GM12872 (cell line): ENCODE measurements around the gene PRR18.

ENCODE experiments used
- TF ChIP-seq, protein P1 (sequence below): IDR thresholded peaks from 3 replicates; pipeline ENCODE4 v1.5.1; 2011; ENCODE audit warnings: low read depth, mild to moderate bottlenecking, low read length, moderate library complexity; ENCODE audit not compliant: insufficient read depth

The PRR18 gene

DNA sequence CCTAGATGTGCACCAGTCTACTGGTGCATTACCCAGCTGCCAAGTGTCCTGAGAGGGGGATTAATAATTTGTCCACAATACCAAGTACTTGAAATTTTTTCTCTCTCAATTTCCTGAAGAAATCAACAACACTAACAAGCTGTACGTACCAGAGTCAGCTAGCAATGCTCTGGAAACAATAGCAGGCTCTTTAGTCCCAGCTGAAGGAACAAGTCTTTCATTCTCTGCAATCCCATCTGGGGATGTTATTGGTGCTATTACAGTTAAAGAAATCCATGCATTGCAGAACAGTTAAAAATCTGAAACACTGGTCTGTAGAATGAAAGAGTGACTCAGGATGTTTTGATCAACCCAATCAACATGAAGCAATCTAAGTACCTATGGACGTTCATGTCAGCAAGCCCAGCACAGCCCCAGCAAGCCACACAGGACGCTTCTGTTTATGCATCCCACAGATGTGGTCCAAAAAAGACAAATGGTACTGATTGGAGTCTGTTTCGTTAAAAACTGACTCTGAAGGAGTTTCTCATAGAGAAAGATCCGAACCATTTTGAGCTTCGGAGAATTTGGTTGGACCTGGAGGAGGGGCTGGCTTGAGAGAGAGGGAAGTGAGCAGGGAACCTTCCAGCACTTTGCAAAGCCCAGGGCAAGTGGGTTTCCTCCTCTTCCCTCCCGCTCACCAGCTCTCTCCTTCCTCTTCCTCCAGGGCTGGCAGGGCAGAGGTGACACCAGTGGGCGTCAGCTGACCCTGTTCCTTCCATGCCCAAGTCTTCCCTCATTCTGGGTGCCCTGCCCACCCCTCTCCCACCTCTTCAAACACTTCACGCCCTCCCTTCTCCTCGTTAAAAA lies 11.9 kb downstream of the PRR18 start:
- TF ChIP-seq, protein P1, sequence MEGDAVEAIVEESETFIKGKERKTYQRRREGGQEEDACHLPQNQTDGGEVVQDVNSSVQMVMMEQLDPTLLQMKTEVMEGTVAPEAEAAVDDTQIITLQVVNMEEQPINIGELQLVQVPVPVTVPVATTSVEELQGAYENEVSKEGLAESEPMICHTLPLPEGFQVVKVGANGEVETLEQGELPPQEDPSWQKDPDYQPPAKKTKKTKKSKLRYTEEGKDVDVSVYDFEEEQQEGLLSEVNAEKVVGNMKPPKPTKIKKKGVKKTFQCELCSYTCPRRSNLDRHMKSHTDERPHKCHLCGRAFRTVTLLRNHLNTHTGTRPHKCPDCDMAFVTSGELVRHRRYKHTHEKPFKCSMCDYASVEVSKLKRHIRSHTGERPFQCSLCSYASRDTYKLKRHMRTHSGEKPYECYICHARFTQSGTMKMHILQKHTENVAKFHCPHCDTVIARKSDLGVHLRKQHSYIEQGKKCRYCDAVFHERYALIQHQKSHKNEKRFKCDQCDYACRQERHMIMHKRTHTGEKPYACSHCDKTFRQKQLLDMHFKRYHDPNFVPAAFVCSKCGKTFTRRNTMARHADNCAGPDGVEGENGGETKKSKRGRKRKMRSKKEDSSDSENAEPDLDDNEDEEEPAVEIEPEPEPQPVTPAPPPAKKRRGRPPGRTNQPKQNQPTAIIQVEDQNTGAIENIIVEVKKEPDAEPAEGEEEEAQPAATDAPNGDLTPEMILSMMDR = no peak

DNA sequence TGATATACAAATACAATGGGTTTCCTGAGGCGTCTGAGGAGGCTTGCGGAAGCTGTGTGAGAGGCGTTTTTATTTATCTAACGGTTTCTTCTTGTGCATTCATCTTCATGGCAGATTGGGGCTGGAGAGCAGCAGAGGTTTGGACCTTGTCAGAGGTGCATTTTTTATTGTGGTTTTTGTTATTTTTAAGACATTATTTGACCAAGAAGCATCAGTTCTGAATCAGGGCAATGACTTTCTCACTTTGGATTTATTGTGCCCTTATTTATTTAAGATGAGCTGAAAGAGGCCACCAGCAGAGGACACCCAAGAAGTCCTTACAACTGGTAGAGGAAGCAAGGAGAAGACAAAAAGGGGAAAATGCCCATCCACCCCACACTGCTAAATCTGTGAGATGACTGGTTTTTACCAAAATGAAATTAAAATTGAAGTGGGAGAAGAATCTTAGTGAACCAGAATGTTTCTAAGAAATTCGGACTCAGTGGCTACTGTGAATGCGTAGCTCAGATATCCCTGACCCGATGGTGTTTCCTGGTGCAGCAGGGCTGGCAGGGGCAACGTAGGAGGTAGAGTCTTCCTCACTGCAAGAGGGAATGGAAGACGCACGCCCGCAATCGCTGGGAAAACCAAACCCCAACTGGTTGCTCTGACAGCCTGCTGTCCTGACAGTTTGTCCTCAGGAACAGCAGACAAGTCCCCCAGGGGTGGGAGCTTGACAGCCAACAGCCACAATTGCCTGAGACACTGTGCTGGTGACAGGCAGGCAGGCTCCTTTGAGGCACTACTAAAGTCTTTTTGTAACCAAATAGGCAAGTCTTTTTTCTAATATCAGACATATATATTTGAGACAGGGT lies 14.2 kb downstream of the PRR18 start:
- TF ChIP-seq, protein P1 = no peak

DNA sequence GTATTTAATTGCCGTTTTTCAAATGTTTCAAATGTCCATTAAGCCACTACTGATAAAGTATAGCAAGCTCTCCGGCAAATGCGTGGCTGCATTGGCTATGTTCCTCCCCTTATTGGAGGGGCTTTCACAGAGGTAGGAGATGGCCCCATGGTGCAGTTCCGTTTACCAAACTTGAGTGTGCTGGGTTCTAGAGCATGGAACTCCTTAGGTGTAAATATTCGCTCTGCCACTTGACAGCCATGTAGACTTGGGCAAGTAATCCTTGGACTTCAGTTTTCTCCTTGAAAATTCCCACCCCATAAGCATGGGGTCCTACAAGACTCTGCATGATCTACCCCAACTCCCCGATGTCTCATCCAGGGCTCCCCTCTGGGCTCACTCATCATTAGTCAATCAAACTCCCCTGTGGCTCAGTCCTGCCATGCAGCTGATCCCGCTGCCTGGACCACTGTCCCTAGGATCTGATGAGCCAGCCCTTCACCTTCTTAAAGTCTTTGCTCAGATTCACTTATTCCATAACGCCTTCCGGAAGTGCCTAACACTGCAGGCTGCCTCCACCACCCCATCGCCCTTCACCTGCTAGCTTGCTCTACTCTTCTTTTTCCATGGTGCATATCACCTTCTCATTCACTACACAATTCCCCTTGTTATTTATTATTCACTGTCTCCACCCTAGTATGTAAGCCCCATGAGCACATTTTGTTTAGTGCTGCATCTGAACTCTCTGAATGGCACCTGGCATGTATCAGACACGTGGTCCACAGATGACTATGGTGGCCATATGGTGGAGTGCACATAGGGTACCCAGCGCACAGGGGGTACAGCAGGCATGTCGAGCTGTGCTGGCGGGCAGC lies 18.8 kb downstream of the PRR18 start:
- TF ChIP-seq, protein P1 = no peak

DNA sequence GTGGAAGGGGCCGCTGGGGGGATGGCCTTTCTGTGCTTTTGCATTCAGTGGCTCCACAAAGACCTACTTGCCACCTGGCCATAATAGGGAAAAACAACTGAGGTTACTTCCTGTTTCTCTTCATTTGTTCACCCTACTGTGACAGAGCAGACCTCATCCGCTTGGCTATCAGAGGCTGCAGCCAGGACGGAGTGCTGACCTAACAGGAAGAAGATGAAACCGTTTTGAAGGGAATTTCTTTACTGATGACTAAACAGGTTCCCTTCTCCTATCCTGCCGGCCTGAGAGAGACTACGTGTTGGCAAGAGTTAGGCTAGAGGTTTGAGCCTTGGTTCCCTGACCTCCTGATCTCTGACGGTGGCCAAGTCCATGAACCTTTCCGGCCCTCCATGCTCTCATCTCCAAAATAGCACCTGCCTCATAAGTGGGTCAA lies 21.3 kb downstream of the PRR18 start:
- TF ChIP-seq, protein P1 = no peak

DNA sequence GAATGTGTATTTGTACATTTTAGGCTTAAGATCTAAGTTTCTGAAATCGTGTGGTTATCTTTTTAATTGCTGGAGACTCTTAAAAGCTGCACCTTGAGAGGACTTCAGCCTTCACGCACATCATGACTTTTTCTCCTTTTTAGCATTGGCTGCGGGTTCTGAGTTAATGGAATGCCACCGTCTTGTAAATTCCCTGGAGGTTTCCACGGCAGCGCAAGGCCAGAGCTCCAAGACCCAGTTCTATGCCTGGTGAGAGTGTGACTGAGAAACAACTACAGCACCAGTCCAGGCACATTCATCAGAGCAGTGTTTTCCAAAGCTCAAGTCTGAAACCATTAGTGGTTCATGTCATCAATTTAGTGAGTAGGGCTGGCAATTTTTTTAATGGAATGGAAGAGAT lies 23.0 kb downstream of the PRR18 start:
- TF ChIP-seq, protein P1 = no peak

DNA sequence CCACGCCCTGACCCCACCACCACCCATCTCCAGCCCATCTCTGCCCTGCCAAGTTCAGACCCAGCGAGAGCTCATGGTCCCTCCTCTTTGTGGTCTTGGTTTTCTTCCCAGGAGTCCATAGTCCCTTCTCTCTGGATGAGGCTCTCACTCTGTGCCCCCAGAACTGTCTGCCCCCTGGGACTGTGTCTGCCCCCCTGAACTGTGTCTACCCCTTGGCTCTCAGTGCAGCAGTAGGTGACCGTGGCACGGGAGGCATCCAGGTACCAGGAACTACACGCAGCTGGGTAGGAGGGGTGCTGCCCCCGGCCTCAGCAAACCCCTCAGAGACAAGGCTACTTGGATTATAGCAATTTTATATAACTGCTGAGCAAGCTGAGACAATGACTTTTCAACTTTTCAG lies 23.6 kb downstream of the PRR18 start:
- TF ChIP-seq, protein P1 = no peak

DNA sequence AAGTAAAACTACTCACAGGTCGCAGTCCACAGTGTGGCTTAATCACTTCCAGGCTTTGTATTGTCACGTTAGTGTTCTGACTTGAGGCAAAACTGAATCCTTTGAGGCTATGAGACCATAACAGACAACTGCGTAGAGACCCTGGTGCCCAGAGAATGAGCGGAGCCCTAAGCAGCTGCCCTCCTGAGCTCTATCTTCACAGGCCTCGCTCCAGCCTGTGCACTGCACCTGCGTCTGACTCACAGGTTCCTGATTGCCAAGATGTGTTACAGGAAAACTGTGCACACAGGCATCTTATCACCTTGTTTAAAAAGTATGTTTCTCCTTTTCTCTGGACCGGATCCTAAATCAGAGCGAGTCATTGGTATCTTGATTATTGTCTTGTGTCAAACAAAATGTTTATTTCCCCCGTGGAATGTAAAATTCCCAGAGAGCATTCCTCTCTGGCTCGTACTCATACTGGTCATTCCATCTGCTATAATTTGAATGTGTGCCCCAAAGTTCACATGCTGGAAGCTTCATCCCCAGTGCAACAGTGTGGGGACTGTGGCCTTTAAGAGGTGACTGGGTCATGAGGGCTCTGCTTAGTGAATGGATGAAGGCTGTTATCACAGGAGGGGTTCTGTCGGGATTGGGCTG lies 25.7 kb downstream of the PRR18 start:
- TF ChIP-seq, protein P1 = no peak
